CD4-positive, alpha-beta T cell treated with Interferon gamma for 1 hour (primary cell): Measurements from ENCODE around the gene HSPA4L.

Experiments used
- DNase-seq: peaks from one replicate; pipeline ENCODE4 v3.0.0-alpha.2; 2020

Gene HSPA4L

DNA sequence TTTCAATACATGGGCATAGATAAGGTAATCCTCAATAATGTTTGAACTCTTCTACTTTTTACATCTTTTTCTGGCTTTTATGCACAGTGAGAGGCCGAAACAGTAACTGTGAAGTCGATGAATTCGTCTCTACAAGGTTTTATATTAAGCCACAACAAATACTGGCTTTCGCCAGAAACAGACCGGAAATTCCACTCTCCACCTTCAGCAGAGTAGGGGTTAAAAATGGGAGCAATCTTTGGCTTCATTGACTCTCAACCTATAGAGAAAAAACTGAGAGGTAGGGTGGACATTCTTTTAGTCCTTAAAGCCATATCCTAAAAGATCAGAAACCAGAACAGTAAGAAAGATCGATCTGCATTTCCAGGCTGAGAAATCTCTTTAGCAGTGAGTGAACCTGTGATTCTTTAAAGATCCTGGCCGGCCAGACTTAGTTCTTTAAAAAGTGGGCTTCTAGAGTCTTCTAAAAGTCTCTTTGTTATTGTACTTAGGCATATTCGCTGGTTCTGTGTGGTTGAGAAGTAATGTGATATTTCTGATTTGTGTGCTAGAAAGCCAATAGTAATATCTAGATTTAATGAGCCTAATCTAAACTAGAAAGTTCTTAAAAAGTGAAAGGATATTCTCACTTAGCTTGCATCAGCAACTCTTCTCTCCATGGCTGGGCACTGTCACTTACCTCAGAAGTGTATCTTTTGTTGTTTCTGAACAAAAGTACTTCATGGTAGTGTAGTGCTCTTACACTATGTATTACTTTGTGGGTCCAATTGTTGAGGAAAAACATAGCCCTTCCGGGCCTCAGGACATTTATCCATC is 2.0 kb downstream of the HSPA4L start:
- DNase-seq, result no peak

DNA sequence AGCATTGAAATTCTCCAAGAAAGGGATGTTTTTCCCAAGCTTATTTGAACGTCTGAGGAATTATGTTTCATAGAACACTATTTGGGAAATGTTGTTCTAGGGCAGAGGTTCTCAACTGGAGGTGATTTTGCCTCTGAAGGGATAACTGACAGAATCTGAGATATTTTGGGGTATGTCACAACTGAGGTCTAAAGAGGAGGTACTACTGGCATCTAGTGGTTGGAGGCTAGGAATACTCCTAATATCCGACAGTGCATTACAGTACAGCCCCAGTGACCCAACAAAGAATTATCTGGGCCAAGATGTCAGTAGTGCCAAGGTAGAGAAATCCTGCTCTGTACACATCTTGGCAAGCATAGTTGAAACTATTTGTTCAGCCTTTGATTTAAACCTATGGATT is 6.4 kb downstream of the HSPA4L start:
- DNase-seq, result no peak

DNA sequence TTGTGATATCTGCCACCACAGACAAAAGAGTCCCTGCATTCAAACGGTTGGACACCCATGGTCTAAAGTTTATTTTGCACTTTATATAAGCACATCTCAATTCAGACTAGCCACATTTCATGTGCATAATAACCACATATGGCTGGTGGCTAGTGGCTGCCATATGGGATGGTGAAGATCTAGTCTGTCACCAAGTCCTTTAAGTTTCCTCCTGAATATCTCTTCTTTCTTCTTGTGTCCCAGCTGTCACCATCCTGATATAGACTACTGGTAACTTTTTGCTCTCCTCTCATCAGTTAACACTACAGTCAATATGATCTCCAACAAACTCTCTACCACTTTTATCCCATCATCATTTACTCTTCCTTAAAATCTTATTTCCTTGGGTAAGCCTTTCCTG is 9.3 kb downstream of the HSPA4L start:
- no peak for DNase-seq

DNA sequence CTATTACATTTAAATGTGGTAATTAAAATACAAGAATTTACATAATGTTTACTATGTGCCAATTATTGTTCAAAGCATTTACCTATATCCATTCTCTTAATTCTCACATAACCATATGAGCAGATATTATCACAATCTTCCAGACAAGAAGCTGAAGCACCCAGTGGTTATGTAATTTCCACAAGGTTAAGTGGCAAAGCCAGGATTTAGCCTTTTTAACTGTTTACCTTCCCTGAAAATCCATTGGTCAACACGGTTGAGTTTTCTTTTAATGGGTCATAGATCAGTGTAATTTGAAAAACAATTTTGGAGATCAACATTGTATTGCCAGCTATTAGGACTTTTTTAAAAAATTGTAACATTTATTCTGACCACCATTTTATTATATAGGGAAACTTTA is 11.4 kb downstream of the HSPA4L start:
- no peak for DNase-seq

DNA sequence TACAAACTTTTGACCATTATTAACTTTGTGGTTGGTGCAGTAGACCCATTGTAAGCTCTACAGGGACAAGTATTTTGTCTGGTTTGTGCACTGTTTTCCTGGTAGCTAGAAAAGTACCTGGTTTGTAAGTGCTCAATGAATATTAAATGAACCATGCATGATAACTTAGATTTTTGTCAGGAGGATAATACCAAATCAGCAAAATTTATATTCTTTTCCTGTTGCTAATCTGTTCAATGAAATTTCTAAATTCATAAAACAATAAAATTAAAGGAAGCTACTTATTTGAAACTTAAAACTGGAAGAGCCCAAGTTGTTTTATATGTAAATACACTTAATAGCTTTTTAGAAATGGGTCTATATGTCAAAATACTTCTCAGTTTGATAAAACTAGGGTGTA is 17.6 kb downstream of the HSPA4L start:
- no peak for DNase-seq

DNA sequence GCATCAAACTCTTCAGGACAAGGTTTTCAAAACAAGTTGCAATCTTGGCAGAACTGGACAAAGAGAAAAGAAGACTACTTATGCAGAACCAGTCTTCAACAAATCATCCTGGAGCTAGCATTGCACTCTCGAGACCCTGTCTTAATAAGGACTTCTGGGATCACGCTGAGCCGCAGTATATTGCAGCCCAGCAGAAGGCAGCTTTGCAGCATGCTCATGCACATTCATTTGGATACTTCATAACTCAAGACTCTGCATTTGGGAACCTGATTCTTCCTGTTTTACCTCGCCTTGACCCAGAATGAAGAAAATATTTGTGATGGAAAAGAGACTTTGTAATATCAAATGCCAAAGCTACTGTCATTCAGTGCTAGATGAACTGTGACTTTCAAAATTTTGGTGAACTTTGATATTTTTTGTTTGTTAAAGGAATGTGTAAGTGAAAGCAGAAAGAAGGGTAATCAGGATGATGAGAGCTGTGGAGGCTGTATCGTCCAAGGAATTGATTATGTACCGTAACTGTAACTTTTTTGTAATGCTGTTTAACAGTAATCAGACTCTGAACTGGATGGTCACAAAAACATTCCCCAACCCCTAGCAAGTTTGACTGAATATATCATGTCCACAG is 27.2 kb downstream of the HSPA4L start:
- DNase-seq, result no peak

DNA sequence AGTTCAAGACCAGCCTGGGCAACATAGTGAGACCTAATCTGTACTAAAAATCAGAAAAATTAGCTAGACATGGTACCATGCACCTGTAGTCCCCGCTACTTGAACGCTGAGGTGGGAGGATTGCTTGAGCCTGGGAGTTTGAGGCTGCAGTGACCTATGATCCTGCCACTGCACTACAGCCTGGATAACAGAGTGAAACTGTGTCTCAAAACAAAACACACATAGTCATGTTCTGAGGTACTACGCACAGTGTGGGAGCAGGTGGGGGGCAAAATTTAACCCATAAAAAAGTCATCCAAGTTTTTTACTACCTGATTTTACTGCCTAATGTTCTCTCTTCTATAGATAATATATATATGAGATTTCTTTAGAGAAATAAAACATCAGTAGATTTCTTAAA is 28.4 kb downstream of the HSPA4L start:
- no peak for DNase-seq

DNA sequence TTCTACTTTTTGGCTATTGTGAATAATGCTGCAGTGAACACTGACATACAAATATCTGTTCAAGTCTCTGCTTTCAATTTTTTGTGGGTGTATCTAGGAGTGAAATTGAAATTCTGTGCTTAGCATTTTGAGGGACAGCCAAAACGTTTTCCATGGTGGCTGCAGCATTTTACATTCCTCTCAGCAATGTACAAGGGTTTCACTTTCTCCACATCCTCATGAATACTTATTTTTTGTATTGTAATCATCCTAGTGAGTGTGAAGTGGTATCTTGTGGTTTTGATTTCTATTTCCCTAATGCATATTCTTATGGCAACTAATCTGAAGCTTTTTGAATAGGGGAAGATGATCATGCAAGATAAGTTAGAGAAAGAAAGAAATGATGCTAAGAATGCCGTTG is 40.3 kb downstream of the HSPA4L start:
- DNase-seq, result no peak

DNA sequence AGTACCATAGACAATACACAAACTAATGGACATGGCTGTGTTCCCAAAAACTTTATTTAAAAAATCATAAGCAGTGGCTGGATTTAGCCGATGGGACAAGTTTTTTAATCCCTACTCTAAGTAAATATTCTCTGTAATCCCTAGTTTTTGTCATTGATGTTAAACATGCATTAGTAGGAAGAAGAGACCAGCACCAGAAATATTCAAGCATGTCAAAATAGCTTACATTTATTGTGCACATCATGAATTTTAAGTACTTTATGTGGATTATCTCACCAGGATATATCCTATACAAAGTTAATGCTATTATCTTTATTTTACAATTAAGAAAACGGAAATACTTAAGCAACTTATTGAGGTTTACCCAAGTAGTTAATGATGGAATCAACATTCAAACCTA is 46.0 kb downstream of the HSPA4L start:
- DNase-seq, result no peak

DNA sequence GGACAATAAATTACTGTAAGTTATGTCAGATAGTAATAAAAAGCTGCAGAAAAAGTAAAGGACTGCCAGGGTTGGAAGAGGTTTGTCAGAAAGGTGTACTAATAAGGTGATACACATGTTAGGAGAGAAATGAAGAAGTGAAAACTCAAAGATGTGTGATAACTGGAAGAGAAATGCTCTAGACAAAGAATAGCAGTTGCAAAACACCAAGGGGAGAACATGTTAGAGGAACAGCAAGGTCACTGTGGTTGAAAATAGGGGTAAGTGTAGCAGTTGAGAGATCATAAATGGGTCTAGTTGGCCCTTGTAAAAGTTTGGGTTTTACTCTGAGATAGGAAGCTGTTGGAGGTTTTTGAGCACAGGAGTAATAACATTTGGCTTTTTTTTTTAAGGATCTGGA is 46.9 kb downstream of the HSPA4L start:
- no peak for DNase-seq

DNA sequence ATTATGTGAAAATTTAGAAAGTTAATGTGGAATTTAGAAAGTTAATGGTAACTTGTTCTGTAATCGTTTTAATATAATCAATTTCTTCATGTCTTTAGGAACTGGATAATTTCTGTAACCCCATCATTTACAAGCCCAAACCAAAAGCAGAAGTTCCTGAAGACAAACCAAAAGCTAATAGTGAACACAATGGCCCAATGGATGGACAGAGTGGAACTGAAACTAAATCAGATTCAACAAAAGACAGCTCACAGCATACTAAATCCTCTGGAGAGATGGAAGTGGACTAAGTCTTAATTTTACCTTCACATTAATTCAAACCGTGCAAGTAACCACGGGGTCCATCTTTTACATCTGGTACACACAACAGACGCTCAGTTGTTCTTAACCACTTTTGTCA is 50.5 kb downstream of the HSPA4L start:
- DNase-seq, result no peak

DNA sequence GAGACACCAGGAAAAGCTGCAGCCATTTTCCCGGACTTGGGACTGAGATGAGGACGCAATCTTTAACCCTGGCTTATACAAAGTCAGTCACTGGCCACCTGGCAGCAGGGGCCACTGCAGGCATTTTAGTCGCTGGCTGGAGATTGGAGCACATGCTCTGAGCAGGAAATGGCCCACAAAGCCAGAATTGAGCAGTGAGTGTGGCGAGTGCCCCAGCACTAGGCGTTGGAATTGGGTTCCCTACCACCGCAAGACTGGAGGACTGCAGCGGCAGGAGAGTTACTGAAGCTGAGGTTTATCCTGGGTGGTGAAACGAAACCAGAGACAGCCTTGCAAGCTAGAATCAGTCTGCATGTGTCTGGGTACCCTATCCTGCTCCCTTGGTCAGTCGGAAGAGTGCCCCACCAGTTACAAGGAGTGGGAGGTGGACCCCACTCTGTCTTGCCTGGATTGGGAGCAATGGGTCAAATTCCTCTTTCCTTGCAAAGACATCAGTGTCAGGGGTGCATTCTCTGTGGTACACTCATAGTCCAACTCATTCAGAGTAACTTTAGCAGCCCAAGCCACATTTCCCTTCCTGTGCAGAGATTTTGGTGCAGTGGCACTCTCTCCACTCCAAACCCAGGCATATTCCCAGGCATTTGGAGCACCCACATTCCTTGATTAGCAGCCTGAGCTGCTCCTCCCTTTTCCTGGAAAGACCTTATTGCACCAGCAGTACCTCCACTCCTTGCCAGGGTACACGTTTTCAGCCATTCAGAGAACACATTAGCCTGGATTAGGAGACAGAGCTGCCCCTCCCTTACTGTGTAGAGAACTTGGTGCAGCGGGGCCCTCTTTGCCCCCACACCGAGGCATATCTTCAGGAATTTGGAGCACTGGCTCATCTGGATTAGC is 61.8 kb downstream of the HSPA4L start:
- no peak for DNase-seq

DNA sequence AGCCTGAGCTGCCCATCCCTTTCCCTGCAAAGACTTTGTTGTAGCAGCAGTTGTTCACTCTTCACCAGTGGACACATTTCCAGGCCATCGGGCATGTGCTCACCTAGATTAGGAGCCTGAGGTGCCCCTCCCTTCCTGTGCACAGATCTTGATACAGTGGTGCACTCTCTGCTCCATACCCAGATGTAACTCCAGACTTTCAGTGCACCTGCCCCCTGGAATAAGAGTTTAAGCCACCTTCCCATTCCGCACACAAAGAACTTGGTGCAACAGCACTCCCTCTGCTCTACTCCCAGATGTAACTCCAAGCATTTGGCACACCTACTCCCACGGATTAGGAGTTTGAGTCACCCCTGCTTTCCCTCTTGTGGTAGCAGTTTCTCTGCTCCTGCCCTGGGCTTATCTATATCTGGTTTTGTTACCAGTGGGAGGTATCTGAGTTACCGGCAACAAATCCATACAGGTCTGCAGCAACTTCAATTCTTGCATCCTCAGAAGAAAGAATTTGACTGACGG is 62.5 kb downstream of the HSPA4L start:
- DNase-seq, result no peak

DNA sequence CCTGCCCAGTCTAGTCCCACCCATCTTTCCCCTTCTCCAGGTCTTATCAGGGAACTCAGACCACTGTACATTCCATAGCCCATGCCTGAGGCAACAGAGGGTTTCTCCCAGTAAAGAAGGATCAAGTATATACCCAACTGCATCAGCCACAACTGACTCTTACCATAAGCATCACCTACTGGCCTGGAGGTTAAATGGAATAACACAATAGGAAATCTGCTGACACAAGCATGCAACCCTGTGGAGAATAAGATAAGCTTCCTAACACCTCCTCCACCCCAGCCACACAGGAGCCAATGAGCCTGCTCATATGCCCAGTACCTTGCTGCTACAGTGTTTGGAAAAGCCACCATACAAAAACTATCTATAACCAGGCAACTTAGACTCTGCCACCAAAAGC is 63.9 kb downstream of the HSPA4L start:
- no peak for DNase-seq

DNA sequence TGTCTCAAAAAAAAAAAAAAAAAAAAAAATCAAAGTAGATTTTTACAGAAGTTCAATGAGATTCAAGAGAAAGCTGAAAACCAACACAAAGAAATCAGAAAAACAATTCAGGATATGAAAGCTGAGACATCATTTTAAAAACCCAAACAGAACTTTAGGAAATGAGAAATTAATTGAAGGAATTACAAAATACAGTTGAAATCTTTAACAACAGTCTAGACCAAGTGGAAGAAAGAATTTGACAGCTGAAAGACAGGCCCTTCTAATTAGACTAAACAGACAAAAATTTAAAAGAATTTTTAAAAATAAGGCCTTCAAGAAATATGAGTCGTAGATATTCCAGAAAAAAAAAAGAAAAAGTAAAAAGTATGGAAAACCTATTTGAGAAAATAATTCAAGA is 64.6 kb downstream of the HSPA4L start:
- no peak for DNase-seq

DNA sequence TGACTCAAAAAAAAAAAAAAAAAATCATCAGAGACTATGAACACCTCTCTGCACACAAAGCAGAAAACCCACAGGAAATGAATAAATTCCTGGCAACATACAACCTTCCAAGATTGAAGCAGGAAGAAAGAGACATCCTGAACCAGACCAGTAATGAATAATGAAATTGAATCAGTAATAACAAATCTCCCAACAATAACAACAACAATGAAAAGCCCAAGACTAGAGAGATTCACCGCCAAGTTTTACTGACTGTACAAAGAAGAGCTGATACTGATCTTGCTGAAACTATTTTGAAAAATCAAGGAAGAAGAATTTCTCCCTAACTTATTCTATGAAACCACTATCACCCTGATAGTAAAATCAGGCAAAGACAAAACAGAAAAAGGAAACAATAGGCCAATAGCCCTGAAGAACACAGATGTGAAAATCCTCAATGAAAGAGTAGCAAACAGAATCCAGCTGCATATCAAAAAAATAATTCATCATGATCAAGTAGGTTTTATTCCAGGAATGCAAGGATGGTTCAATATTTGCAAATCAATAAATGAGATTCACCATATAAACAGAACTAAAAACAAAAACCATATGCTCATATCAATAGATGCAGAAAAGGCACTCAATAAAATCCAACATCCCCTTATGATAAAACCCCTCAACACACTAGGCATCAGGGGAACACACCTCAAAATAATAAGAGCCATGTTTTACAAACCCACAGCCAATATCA is 67.5 kb downstream of the HSPA4L start:
- DNase-seq, result no peak

DNA sequence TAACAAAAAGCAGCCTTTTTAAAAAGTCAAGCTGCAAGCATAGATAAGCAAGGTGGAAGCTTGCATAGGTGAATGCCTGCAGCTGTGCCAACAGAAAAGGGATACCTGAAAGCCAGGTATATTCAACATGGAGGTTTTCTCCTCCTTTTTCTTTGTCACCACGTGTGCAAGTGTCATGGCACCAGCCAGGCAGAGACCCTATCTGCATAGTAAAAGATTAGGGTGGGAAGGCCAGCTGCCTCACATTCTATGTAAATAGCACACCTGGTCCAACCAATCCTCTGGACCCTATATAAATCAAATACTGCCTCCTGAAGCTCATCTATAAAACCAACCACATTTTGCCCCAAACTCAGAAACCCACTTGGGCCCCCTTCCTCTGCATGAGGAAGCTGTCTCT is 70.5 kb downstream of the HSPA4L start:
- no peak for DNase-seq

DNA sequence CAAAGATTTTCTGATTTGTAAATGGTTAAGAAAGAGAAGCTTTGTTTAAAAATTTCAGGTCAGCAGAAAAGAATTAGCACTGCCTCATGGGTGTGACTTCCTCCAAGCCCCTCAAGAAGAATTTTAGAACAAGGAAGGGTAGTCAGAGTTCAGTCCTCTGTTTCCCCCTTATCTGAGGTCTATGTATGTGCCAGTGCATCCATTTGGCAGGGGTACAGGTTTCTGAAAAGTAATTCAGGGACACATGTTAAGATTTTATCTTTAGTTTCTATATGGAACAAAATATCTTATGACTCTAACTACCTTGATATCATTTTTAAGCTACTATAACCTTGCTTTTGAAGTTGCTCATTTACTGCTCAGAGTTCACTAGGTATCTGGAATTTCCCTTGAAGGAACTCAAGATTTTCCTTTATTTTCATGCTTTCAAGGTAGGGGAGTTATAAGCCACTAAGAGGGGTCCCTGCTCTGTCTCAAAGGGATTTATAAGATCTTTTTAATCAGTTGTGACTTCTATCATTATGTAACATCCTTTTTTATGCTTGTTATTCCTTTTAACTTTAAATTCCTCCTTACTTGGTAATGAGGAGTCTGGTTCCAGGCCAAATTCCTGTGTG is 74.2 kb downstream of the HSPA4L start:
- DNase-seq, result no peak

DNA sequence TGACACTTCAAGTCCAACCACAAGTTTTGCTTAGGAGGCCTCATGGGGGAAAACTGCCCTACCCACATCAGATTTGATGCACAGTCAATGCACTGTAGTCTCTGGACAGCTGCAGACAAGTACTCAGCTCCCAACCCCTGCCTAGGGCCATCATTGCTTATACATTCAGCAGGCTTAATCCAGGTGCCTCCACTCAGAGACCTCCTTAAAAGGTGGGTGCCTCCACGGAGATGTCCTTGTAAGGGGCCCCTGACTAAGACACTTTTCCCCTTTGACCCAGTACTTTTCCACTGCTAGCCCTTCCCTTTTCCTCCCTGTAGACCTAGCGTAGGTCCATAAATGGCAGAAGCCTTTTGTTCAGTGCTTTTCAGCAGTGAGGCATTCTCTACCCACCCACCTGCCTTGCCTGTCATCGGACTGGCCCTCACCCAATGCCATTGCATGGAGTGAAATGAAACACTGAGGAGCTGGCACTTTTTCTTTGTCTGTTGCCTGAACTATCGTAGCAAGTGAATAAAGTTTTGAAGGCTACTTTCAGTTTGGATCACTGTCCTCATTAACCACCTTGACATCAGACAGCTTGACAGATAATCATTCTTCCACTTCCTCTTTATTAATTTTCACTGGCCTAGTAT is 74.8 kb downstream of the HSPA4L start:
- no peak for DNase-seq

DNA sequence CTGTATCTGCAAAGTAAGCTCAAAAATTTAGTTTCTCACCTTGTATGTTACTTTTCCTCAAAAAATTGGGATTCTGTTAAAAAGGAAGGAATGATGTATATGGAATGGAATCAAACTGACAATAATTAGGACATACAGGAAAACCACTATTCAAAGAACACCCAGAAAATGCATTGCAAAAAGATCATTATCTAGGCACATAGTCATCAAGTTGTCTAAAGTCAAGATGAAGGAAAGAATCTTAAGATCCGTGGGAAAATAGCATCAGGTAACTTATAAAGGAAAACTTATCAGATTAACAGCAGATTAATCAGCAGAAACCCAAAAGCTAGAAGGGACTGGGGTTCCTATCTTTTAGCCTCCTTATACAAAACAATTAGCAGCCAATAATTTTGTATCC is 75.5 kb downstream of the HSPA4L start:
- DNase-seq, result no peak

DNA sequence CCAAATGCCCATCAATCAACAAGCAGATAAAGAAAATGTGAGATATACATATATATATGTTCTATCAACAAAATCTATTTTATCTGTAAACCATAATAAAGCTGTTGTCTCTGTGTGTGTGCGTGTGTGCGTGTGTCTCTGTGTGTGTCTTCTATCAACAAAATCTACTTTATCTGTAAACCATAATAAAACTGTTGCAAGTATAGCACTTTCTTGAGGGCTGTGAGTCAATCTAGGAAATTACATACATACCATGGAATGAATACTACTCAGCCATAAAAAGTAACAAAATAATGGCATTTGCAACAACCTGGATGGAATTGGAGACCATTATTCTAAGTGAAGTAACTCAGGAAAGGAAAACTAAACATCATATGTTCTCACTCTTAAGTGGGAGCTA is 86.1 kb downstream of the HSPA4L start:
- DNase-seq, result no peak

DNA sequence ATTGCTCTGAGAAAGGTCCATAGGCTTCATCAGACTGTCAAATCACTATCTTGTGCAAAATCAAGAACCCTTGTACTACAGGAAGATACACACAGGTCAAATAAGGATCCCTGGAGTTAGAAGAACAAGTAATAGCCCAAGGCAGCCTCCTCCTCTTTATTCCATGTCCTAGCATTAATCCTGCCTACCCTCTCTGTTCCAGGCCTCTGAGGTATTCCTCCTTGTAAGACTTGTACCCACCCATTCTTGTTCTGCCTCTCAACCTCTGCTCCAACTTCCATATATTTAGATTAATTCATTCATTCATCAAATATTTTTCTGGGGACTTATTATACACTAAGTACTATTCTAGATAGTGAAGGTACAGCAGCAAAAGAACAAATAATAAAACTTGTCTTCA is 88.2 kb downstream of the HSPA4L start:
- DNase-seq, result no peak
